HG03558 (cell line): ENCODE data around the gene PRR7.
A peak's percentile ranks its signal among the peaks of the same experiment; 100 is the strongest.

ENCODE experiments used
- ATAC-seq: cut with Tn5 transposase; IDR thresholded peaks from one replicate; pipeline ENCODE4 v1.9.1; 2021; ENCODE audit warnings: moderate number of reproducible peaks; ENCODE audit not compliant: unreplicated experiment; ENCODE audit errors: extremely low read depth

PRR7 gene

GRCh38 chr5:177421062-177421798 is 25.4 kb upstream of the PRR7 start:
- no peak for ATAC-seq

GRCh38 chr5:177423671-177424070 is 22.9 kb upstream of the PRR7 start:
- ATAC-seq: no peak

DNA sequence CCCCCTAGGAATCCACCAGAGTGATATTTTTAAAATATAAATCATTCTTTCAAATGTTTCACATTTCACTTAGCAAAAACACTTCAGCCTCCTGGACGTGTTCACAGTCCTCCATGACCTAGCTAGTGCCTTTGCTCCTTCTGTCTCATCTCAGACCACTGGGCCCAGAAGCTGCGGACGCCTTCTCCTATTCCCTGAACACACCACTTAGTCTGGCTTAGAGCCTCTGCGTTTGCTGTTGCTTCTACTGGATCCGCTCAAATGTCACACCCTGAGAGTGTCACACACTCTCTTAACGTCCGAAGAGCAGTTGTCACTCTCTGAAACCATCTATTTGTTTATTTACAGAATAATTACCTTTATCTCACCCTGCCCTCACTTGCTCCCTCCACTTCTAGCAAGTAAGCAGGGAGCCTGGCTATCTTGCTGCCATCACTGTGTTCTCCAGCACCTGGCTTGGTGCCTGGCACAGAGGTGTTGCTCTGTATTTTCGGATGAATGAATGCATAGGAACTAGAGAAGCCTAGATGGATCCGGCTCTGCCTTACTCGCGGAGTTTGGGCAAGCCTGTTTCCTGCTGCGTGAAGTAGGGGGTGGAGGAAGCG is 21.3 kb upstream of the PRR7 start:
- no peak for ATAC-seq

GRCh38 chr5:177425801-177426565 is 20.6 kb upstream of the PRR7 start:
- peak; percentile 74 for ATAC-seq

GRCh38 chr5:177426566-177427210 is 19.9 kb upstream of the PRR7 start, which contains the start of gene GRK6:
GRK6 (plus strand) TSS chr5:177426676; CDS start chr5:177426846, 170 bp downstream.
- peak; percentile 0 for ATAC-seq

- ATAC-seq: no peak
These were observed 19.3 kb upstream of the PRR7 start for GRCh38 chr5:177427211-177427822.

- ATAC-seq: no peak
These were observed 18.6 kb upstream of the PRR7 start for GRCh38 chr5:177427919-177428573.

GRCh38 chr5:177428574-177429217 is 17.9 kb upstream of the PRR7 start:
- ATAC-seq: no peak

DNA sequence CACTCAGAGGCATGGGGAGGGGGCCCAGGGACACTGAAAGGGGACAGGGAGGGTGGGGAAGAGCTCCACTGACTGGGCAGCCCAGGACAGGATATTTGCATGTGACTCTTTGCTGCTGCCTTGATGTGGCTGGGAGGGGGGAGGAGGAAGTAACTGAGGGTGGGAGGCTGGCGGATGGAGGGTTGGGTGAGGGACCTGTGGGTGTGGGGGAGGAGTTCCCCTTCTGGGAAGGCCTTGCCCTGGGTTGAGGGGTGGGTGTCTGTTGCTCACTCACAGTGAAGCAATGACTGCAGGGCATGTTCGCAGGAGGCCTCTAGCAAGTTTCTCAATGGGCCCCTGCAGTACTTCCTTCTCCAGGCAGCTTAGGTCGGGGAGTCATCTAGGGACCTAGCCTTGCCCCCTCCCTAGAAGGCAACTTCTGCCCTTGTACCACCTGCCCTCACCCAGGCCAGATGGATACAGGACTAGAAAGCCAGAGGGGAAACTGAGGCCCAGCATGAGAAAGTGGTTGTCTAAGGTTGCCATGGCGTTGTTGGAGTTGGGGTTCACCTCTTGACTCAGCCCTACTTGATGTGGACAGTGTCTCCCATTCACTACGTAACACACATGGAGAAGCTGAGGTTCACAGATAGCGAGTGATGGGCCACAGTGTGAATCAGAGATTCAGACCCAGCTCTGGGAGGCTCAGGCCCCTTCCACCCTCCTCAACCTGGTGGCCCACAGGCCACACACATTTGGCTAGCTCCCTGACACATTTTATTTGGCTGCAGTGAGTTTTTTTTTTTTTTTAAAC is 17.2 kb upstream of the PRR7 start:
- ATAC-seq: no peak

- ATAC-seq: no peak
These were observed 16.3 kb upstream of the PRR7 start for GRCh38 chr5:177430140-177430951.

GRCh38 chr5:177430972-177431316 is 15.7 kb upstream of the PRR7 start:
- no peak for ATAC-seq

- ATAC-seq: peak; percentile 26
These were observed 15.1 kb upstream of the PRR7 start for GRCh38 chr5:177431317-177432142.

GRCh38 chr5:177432143-177432838 is 14.3 kb upstream of the PRR7 start:
- ATAC-seq: no peak

DNA sequence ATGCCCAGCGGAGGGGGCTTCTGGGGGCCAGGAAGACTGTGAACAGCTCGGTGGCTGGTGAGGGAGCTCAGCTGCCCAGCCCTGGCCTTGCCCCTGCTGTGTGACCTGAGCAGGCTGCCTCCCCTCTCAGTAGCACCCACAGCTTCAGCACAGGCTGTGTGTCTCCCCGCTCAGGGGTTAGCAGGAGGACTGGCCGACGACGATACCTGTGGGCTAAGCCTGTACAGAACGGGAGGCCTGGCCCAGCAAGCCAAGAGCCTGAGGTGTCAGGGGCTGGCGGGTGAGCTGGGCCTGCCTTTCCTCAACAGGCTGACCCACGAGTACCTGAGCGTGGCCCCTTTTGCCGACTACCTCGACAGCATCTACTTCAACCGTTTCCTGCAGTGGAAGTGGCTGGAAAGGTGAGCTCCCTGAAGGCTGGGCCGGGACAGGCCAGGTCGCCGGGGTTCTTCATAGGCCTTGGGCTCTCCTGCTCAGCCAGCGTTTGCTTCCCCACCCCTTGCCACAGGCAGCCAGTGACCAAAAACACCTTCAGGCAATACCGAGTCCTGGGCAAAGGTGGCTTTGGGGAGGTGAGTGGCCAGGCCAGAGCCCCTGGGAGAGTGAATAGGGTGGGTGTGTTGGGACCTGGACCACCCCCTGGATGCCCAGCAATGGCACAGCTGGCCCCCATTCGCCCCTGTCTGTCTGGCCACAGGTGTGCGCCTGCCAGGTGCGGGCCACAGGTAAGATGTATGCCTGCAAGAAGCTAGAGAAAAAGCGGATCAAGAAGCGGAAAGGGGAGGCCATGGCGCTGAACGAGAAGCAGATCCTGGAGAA is 13.6 kb upstream of the PRR7 start:
- ATAC-seq: no peak

- no peak for ATAC-seq
These were observed 12.9 kb upstream of the PRR7 start for GRCh38 chr5:177433658-177434217.
